SIG-M5 (cell line): ENCODE data around the gene GPC3.

Experiments used
- DNase-seq: peaks from one replicate; lab custom pipeline; 2025; lab: John Stamatoyannopoulos, UW

The GPC3 gene

DNA sequence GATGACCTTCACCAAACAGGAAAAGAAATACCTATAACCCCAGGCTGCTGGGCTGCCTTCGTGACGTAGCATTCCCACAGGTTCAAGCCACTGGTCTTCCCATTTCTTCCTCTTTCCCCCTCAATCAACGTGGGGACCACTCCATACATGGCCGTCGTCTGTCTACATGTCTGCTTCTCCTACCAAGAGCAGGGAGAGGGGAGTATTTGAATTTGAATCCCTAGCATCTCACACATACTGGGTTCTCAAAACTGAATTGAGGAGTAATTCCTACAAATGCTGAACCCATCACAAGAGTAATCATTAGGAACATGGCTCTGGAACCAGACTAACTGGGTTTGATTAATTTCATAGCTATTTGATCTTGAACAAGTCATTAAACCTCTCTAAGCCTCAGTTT is 17.3 kb downstream of the GPC3 start:
- DNase-seq = no peak

DNA sequence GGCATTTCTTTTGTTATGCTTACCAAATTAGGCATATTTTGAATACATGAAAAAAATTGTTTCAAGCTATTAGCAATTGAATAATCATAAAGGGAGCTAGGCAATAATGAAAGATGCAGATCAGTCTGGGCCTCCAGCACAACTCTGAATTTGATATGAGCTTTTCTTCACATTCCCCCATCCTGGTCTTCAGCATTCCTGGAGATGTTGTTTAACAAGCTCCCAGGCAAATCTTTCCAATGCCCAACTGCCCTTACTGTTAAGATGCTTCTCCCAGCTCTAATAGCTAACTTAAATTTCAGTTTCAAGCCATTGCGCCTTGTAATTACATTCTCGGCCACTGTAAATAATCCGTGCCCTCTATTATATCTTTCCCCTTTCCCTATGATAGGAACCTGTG is 19.2 kb downstream of the GPC3 start:
- DNase-seq = no peak

DNA sequence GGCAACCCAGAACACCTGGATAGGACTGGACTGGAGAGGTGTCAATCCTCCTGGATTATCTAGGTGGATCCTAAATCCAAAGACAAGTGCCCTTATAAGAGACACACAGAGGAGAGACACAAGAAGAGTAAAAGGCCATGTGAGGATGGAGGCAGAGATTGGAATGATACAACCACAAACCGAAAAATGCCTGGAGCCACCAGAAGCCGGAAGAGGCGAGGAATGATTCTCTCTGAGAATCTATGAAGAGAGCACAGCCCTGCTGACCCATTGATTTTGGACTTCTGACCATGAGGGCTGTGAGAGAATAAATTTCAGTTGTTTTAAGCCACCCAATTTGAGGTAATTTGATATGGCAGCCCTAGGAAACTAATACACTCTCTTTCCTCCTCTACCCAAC is 20.1 kb downstream of the GPC3 start:
- DNase-seq = no peak

DNA sequence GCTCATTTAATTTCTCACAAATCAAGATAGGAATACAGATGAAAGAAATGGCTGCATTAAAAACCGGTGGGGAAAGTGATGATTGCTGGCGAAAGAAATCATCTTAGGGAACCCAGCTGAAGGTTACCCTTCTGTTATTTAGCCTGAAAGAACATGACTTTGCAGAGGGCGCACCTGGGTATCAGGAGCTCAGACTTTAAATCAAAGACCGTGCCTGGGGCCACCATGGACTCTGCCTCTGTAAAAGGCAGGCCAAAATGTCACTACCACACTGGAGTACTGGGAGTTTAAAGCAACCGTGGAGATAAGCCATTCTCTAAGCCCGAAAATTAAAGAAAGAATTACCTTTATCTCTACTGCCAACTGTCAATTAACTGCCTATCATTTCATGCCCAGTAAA is 24.3 kb downstream of the GPC3 start:
- DNase-seq = no peak

DNA sequence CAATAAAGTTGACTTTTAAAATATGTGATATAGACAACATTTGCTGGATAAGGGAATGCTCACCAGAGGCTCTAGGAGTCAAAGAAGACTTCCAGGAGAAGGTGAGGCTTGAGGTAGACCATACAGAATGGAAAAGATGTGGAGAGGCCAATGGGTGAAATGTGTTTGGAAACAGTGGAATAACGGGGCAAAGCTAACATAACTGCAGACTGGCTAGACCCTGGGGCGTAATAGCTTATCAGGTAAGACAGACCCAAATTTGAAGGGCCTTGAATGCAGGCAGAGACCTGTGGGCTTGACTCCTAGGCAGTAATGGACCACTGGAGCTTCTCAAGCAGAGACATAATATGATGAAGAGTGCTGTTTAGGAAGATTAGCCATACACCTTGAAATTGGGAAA is 25.4 kb downstream of the GPC3 start:
- DNase-seq = no peak

DNA sequence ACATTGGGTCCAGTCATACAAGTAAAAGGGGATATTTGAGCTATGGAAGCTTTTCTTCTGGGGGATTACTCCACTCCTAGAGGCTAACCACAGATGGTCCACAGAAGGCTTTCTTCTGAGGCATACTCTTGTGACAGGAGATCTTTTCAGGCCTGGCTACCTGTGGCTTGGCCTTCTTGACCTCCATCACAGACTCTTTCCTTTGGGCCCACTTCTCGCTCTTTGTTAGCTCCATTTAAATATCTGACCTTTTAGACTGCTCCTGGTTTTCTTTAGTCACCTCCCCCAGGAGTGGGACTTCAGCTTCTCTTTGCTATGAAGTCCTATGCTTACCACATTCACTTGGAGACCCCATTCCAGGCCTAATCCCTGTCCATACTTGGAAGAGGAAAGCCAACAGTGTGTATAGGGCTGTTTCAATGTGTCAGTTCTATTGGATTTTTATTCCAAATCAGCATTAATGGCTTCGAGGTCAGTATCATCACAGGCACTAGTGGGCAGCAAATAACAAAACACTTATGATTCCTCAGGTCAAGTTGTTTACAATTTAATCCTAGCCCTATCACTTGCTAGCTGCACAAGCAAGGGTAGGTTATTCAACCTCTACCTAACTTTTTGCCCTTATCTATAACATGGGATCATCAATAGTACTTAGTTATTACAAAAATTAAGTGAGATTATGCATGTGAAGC is 26.3 kb downstream of the GPC3 start:
- no peak for DNase-seq

DNA sequence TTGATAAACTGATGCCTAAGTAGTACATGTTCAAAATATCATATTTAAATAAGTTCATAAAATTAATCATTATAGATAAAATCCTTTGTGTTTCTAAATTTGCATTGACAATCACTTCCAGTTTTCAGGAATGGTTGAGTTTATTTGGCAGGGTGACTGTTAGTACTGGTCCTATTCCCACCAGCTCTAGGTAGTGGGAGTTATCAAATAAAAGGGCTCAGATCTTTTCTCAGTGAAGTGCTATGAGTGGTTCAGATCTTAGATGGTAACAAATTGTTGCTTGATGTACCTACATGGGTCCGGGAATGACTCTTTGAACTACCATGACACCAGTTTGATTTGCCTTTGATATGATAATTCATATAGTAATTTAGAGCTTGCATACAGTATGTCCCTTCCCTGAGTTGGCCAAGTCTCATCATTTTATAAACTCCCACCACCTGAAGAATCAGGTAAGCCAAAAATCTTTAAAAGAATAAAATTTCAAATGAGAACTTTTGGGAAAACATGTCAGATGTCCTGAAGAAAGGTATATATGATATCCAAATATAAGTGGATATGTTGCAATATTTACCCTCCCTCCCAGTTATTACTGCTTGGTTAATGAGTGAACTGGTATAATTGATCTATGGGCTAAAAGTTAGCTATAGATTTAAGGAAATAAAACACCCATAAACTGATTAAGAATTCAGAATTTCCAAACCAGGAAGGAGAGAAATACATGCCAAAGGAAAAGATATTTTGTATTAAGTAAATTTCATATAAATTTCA is 28.6 kb downstream of the GPC3 start:
- DNase-seq = no peak

DNA sequence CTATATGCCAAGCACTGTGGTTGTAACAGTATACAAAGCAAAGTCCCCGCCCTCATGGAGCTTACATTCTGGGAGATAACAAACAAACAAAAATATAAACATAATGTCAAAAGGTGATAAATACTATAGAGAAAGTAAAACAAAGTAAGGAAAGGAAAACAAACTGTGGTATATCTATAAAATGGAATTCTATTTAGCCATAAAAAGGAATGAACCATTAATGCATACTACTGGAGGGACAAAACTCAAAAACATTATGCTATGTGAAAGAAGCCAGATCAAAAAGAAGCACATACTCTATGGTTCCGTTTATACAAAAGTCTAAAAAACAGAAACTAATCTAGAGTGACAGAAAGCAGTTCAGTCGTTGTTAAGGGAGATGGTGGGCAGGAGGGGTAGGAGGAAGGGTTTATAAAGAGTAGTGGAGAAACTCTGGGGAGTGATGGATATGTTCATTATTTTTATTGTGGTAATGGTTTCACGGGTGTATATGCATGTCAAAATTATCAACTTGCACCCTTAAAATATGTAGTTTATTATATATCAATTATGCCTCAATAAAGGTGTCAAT is 31.5 kb downstream of the GPC3 start:
- no peak for DNase-seq

DNA sequence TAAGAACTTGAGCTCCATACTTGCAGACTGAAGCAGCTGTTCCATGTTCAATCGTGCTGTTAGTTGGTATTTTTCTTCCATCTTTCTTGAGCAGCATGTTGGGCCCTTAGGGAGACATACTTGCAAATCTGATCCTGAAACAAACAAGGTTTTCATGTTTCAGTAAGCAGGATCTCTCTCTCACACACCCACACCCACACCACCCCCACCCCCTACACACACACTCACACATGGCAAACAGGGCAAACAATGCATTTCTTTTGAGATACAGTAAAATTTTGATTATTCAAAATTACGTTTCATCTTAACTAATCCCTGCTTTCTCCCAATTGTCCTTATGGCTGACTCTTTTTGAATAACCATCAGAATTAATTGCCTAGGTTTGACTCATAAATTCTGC is 32.3 kb downstream of the GPC3 start:
- DNase-seq = no peak

DNA sequence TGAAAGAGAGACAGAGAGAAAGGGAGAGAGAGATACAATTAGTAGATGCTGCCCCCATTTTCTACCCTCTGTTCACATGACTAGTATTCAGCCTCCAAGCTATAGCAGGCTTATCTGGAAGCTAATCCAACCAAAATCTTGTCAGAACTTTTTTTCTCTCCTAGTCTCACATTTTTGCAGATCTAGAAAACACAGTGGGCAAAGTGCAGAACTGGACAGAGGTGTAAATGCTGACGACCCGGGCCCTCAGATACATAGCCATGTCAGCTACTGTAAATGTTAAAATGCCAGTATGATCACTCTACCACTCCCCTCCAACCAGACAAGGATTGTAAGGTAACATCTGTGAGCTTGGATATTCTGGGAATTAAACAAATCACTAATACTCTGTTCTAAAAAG is 34.3 kb downstream of the GPC3 start:
- DNase-seq = no peak

DNA sequence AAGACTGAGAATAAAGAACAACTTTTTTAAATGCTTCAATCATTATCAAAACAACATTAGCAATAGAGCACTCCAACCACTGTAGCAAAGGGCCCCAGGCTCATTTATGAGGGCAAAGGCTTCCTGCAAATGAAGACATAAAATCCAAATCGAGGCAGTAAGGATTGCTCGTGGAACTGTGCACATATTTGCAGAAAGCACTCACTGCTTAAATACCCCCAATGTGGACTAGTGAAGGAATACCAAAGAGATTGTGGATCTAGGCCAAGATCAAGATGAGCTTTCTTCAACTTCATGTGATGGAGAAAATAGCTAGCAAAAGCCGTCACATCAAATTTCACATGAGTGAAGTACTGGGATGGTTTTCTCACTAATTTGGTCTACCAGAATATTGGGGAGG is 35.2 kb downstream of the GPC3 start:
- DNase-seq = no peak

DNA sequence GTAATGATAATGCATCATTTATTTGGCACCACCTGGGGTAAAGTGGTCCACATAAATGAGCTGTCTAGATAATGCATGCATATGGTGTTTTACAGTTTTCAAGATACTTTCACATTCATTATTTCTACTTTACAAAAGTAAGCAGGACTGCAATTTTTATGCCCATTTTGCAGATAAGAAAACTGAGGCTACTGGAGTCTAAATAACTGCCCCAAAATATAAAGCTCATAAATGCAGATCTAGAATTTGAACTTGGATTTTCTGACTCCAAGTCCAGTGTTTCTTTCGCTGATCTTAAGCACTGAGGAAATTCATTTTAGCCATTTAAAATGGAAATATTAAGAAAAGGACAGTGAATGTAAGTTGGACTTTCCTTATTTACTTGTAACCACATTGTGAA is 36.5 kb downstream of the GPC3 start:
- no peak for DNase-seq

DNA sequence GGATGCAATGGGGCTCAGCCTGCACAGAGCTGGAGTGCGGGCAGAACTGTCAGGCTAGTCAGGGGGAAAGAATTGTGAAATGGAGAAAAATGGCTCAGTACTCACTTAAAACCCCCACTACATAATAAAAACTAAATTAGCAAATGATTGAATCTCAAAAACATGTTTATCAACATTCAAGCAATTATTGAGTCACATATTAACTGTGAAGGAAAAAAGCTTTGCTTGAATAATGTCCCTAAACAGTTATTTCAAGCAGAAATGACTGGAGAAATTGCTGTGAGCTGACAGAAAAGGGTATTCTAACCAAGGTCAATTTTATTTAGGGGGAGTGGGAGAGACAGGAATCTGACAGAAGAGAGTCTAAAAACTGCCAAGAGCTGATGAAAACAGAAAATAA is 37.4 kb downstream of the GPC3 start:
- no peak for DNase-seq

DNA sequence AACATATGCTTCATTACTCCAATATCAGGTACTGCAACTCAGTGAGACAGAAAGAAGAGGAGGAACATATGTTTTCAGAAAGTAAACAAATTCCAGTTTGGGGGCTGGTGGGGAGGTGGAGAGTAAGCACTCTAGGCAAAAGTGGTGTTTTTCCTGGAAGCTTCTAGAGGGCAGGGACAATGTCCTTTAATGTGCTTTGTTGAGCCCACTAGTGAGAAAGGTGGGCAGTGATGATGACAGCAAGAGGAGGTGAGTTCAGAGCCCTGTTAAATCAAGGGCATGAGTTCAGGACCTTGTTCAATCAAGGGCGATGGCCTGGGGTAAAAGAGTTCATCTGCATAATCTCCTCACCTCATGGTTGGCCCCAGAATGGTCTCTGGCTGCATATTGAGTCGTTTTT is 38.4 kb downstream of the GPC3 start:
- no peak for DNase-seq

DNA sequence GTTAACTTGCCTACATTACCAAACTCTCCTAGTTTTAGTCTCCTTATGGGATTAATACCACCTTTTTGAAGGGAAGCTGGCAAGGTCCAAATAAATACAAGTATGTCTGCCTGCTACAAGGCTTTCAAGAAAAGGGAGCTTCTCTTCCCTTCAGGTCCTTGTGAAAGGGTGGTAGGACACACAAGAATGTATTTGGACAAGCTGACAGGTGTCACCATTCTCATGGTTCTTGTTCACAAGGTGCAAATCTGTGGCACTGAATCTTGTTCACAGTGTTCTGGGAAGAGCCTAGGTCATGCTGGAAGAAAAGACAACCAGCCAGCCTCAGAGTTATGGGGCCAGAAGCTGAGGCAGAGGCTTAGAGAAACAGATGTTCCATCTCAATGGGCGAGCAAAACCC is 41.9 kb downstream of the GPC3 start:
- DNase-seq = no peak

DNA sequence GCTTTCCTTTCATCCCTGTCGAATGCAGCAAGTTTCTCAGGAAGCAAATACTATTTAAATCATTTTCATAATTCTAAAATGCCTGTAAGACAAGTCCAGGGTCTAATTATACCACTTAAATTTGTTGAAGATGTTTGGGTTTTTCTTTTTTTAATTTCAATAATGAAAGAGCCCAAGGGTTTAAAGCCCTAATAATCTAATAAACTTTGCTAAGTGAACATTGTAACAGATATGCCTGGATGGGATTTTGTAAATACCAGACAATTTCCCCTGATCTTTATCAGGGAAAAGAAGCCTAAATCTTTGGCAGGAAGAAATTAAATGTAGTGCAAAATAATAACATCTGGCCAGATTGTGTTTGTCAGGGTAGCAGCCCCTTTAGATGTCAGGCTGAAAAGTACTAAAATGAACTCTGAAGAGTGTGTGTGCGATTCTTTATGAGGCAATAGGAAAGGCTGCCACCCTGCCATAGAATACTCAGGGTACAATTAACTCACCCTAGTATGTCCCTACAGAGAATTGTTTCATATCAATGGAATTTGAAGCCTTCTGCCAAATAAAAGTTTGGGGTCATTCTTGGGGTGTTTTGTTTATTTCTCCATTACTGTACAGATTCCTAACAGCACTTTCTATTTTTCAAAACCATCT is 45.6 kb downstream of the GPC3 start:
- DNase-seq = no peak

DNA sequence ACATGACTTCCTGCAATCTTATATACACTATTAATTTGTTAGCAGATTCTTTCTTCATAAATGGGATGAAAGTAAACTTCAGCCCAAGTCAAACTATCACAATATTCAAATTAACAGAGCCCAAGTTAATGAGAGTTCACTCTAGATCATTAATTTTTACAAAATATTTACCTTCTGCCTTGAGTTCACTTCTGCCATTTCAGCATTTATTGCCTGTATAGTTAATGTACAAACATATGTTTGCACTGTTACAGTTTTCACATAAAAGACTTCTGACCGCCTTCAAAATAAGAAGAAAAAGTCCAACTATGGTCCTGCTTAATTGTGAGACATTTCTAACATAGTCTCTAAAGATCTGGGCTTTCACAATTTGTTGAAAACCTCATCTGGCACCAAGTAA is 46.9 kb downstream of the GPC3 start:
- no peak for DNase-seq

DNA sequence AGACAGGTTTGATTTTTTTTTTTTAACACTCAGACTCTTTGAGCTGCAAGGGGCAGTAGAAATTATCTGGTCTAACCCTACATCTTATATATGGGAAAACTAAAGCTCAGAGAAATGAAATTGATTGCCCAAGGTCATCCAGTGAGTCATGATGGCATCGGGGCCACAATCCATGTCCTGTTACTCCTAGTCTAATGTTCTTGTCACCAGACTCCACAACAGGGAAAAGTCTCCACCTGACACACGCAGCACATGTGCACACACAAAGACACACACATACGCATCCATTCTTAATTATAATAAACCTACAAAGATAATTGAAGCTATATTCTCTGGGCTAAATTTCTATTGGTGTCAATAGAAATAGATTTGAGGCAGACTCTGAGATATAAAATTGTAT is 48.4 kb downstream of the GPC3 start:
- DNase-seq = no peak

DNA sequence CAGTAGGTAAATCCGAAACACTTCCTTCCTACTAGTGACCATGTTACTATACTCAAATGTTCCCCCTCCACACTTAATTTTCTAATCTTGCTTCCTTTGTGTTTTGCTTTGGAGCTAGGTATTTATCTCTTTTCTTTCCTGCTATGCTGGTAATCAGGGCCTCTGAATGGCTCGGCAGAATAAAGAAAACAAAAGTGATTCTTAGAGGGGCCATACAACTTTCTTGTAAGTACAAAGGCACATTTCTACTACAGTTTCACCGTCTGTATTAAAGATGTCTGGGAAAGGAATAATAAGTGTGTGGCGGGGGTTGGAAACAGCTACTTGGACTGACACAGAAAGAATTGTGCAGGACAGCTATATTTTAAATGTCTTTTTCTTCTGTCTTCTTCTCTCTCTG is 50.3 kb downstream of the GPC3 start:
- DNase-seq = no peak

DNA sequence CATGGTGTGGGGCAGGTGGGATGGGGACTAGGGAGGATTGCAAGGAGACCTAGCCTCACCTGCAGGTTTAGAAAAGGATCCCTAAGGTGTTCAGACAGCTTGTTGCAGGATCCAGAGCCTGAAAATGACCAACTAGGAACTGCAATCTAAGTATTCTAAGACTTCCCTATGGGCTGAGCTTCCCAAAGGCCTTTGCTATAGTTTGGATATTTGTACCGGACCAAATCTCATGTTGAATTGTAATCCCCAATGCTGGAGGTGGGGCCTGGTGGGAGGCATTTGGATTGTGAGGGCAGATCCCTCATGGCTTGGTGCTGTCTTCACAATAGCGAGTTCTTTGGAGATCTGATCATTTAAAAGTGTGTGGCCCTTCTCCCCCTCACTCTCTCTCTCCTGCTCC is 52.1 kb downstream of the GPC3 start:
- DNase-seq = no peak

DNA sequence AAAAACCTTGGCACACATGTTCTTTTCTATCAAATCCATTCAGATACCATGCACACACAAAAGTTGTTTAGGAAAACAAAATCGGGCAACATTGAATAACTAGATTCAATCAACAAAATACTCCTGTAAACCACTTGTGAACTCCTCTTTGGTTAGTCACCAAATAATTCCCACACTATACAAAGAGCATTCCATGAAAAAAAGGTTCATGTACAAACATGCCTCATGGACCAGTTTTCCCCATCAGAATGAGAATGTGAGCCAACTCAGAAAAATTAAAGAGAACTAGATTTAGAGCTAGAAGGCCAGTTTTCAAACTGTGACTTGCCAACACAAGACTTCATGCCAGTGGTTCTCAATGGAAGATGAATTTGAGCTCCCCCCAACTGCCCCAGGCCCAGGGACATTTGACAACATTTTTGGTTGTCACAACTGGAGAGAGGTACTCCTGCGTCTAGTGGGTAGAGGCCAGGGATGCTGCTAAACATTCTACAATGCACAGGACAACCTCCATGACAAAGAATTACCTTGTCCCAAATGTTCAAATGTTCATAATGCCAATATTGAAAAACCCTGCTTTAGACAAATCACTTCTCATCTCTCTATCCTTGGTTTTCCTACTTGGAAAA is 55.4 kb downstream of the GPC3 start:
- no peak for DNase-seq

DNA sequence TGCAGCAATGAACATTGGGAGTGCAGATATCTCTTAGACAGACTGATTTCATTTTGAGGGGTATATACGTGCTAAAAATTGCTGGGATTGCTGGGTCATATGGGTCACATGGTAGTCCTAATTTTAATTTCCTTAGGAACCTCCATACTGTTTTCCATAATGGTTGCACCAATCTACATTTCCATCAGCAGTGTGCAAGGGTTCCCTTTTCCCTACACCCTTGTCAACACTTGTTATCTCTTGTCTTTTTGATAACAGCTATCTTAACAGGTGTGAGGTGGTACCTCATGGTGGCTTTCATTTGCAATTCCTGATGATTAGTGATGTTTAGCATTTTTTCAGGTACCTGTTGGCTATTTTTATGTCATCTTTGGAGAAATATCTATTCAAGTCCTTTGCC is 57.0 kb downstream of the GPC3 start:
- DNase-seq = no peak

DNA sequence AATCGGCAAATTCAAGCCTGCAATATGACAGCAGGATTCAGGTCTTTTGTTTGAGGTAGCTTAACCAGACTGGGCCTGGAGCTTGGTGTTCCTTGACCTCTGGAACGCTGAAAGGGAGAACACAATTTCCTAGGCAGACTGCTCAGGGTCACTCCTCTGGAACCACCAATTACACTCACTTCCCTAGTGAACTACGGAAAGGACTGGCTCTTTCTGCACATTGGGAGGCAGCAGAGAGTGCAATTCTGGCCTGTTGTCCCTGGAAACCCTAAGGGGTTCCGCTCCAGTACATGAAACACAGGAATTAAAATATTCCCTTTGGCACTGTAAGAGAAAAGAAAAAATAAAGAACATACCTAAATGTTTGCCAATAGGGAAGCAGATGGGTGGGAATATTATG is 58.6 kb downstream of the GPC3 start:
- DNase-seq = no peak
